ENCODE data around the gene GPRIN2.
"Not testable (repeated sequence)": the region's sequence is repeated elsewhere in the genome, so short reads cannot be mapped to it uniquely, and the experiment has no call there.

Gene GPRIN2

GRCh38 chr10:46517541-46517940 lies 38.9 kb downstream of the GPRIN2 start:
- no peak for DNase-seq

GRCh38 chr10:46516660-46517416 lies 39.6 kb downstream of the GPRIN2 start:
- DNase-seq: no peak

- no peak for DNase-seq
These were observed 40.7 kb downstream of the GPRIN2 start for GRCh38 chr10:46515793-46516192.

DNA sequence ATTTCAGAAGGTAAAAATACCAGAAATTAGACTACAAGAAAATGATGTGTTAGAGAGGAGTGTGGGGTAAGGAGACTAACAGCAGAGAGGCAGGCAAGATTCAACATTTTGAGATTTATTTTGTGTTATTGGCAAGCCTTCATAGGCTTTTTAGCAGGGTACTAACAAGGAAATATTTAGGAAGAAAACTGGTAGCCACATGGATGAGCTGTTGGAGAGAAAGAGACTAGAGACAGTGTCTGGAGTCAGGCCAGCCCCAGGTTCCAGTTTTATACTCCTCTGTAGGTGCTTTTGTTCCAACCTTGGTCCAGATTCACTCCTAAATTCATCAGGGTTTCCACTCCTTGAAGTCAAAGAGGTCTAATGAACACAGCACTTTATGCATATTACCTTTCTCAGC lies 41.1 kb downstream of the GPRIN2 start:
- no peak for DNase-seq

DNA sequence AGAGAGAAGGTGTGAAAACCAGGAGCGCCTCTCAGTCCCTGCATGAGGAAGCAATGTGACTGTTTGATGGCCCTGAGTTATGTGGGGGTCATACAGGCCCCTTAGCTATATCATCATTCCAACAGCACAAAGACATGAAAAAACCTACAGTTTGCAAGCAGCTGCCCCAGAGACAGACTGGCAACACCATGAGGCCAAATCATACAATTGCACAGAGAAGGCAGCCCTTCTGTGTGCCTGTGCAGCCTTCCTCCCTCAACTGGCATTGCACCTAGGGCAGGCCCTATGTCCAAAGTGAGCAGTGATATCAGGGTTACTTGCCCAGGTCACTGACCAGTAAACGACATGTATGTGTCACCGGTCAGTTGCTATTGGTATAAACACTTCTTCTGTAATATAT lies 41.6 kb downstream of the GPRIN2 start:
- no peak for DNase-seq

- DNase-seq: no peak
These were observed 42.0 kb downstream of the GPRIN2 start for GRCh38 chr10:46514431-46514861.

DNA sequence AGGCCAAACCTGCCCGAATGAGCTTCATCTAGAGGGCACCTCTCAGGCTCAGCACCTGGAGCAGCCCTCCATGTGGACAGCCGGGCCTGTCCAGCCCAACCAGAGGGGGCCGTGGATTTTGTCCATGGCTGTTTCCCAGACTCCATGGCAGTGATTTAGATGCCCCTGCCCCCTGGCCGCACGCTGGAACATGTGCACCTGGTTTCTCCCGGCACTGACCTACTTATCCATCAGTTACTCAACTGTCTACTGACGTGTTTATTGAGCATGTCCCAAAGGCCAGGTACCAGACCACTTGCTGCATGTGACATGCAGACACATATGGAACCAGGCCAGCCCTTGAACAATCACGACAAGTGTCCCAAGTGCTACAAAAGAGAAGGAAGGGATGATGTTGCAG lies 43.1 kb downstream of the GPRIN2 start:
- not testable (repeated sequence) for DNase-seq

GRCh38 chr10:46512725-46513124 lies 43.7 kb downstream of the GPRIN2 start:
- DNase-seq: not testable (repeated sequence)

DNA sequence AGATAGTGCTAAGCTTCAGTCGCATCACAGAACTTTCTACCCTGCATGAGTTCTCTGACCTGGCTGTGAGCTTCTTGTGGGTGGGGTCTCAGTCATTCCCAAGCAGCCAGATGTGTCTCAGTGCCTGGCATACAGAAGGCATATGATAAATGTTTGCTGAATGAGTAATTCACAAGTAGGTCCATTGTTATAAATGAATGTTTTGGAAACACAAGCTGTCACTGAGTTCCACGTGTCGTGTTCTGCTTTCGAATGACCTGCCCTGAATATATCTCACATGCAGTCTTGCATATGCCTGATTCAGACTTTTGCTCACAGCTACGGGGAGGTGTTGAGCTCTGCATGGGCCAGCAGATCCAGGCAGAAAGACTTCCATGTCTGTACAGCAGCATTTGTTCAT lies 44.5 kb downstream of the GPRIN2 start:
- DNase-seq: not testable (repeated sequence)

All from activated CD4-positive, alpha-beta T cell treated with anti-CD3 and anti-CD28 coated beads for 48 hours (primary cell).